Measurements from ENCODE around the gene TBL3.

GRCh38 chr16:2003827-2004641 lies 32.2 kb downstream of the TBL3 start:
- no peak for TF ChIP-seq EGR1 (IDR thresholded peaks at IDR 0.05; ENCODE audit: low read depth)
- TF ChIP-seq, protein P1, sequence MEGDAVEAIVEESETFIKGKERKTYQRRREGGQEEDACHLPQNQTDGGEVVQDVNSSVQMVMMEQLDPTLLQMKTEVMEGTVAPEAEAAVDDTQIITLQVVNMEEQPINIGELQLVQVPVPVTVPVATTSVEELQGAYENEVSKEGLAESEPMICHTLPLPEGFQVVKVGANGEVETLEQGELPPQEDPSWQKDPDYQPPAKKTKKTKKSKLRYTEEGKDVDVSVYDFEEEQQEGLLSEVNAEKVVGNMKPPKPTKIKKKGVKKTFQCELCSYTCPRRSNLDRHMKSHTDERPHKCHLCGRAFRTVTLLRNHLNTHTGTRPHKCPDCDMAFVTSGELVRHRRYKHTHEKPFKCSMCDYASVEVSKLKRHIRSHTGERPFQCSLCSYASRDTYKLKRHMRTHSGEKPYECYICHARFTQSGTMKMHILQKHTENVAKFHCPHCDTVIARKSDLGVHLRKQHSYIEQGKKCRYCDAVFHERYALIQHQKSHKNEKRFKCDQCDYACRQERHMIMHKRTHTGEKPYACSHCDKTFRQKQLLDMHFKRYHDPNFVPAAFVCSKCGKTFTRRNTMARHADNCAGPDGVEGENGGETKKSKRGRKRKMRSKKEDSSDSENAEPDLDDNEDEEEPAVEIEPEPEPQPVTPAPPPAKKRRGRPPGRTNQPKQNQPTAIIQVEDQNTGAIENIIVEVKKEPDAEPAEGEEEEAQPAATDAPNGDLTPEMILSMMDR (IDR thresholded peaks at IDR 0.05 in 2 of 3, conservative IDR thresholded peaks at IDR 0.05 in 1 of 3; ENCODE audit: borderline replicate concordance in 1 of 3, insufficient read depth in 1 of 3, low read depth in 2 of 3, low read length in 2 of 3) = peak; percentile 93 to 99 (median 99)
- TF ChIP-seq ZFX (IDR thresholded peaks at IDR 0.05) = no peak
- TF ChIP-seq SIN3A (IDR thresholded peaks at IDR 0.05; ENCODE audit: low read depth) = no peak
- peak; percentile 58 for TF ChIP-seq POLR2AphosphoS5 (IDR thresholded peaks at IDR 0.05; ENCODE audit: low read depth, low read length)
- TF ChIP-seq EZH2phosphoT487 (IDR thresholded peaks at IDR 0.05; ENCODE audit: borderline replicate concordance) = no peak
- no peak for TF ChIP-seq POLR2A (IDR thresholded peaks at IDR 0.05; ENCODE audit: borderline replicate concordance, extremely low read depth, insufficient read depth, insufficient read length)
- TF ChIP-seq SP1 (IDR thresholded peaks at IDR 0.05; ENCODE audit: low read depth) = peak; percentile 37; the same call in 1 of the 2 replicates
- TF ChIP-seq TCF7L2 (IDR thresholded peaks at IDR 0.05; ENCODE audit: borderline replicate concordance, extremely low read depth, insufficient read depth, insufficient read length) = no peak
- peak; percentile 77 for TF ChIP-seq RAD21 (IDR thresholded peaks at IDR 0.05; ENCODE audit: low read depth)
- TF ChIP-seq EZH2 (IDR thresholded peaks at IDR 0.05) = no peak
- TF ChIP-seq CEBPB (IDR thresholded peaks at IDR 0.05; ENCODE audit: low read depth) = no peak
- TF ChIP-seq CBX3 (IDR thresholded peaks at IDR 0.05; ENCODE audit: low read depth) = no peak
- no peak for TF ChIP-seq ZNF274 (IDR thresholded peaks at IDR 0.05; ENCODE audit: low read depth, low read length)

Measured in HCT116 (cell line).